ENCODE measurements around the gene APOBEC3G.

APOBEC3G gene

GRCh38 chr22:39125622-39126021, 48.5 kb downstream of the APOBEC3G start:
- Histone ChIP-seq H3K4me3 (replicated peaks; ENCODE audit: insufficient read depth, low read length) (no peak overlapping the region), H3K27me3 (ENCODE audit: insufficient read depth, poor library complexity, severe bottlenecking) (no peaks in the 10 kb centered on the region), H3K27ac (replicated peaks) (no peak overlapping the region)
- no peak for TF ChIP-seq POLR2AphosphoS5 (IDR thresholded peaks at IDR 0.05; ENCODE audit: low read depth)
- no peak for TF ChIP-seq GABPA (IDR thresholded peaks at IDR 0.05; ENCODE audit: low read depth)
- TF ChIP-seq CTCF (IDR thresholded peaks at IDR 0.05; ENCODE audit: insufficient read depth, low read length), result no peak
- no peak for TF ChIP-seq SPI1 (IDR thresholded peaks at IDR 0.05; ENCODE audit: borderline replicate concordance, low read depth)
- TF ChIP-seq, protein P1, sequence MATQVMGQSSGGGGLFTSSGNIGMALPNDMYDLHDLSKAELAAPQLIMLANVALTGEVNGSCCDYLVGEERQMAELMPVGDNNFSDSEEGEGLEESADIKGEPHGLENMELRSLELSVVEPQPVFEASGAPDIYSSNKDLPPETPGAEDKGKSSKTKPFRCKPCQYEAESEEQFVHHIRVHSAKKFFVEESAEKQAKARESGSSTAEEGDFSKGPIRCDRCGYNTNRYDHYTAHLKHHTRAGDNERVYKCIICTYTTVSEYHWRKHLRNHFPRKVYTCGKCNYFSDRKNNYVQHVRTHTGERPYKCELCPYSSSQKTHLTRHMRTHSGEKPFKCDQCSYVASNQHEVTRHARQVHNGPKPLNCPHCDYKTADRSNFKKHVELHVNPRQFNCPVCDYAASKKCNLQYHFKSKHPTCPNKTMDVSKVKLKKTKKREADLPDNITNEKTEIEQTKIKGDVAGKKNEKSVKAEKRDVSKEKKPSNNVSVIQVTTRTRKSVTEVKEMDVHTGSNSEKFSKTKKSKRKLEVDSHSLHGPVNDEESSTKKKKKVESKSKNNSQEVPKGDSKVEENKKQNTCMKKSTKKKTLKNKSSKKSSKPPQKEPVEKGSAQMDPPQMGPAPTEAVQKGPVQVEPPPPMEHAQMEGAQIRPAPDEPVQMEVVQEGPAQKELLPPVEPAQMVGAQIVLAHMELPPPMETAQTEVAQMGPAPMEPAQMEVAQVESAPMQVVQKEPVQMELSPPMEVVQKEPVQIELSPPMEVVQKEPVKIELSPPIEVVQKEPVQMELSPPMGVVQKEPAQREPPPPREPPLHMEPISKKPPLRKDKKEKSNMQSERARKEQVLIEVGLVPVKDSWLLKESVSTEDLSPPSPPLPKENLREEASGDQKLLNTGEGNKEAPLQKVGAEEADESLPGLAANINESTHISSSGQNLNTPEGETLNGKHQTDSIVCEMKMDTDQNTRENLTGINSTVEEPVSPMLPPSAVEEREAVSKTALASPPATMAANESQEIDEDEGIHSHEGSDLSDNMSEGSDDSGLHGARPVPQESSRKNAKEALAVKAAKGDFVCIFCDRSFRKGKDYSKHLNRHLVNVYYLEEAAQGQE (IDR thresholded peaks at IDR 0.05; ENCODE audit: insufficient replicate concordance, low read depth), result no peak
- no peak for DNase-seq (ENCODE audit: low read depth in 1 of 2, low spot score in 1 of 2)

DNA sequence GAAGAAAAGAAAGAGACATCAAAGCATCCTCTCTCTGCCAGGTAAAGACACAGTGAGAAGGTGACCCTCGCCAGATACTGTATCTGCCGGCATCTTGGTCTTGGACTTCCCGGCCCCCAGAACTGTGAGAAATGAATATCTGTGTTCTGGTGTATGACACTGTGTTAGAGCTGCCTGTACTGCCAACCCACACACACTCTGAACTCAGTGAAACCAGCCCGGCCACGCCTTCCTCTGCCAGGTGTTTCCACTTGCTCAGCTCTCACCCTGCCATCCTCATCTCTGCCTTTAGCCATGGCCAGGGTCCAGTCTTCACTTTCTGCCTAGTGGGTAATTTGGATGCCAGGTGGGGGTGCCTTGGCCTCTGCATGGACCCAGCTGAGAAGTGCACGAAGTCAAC, 51.4 kb downstream of the APOBEC3G start:
- Histone ChIP-seq H3K27ac (replicated peaks) (no peak overlapping the region), H3K27me3 (ENCODE audit: insufficient read depth, poor library complexity, severe bottlenecking) (no peaks in the 10 kb centered on the region), H3K4me3 (replicated peaks; ENCODE audit: insufficient read depth, low read length) (no peak overlapping the region)
- DNase-seq (ENCODE audit: low read depth in 1 of 2, low spot score in 1 of 2), result no peak
- TF ChIP-seq, protein P1 (IDR thresholded peaks at IDR 0.05; ENCODE audit: insufficient replicate concordance, low read depth), result no peak
- TF ChIP-seq GABPA (IDR thresholded peaks at IDR 0.05; ENCODE audit: low read depth), result no peak
- TF ChIP-seq CTCF (IDR thresholded peaks at IDR 0.05; ENCODE audit: insufficient read depth, low read length), result no peak
- no peak for TF ChIP-seq SPI1 (IDR thresholded peaks at IDR 0.05; ENCODE audit: borderline replicate concordance, low read depth)
- TF ChIP-seq POLR2AphosphoS5 (IDR thresholded peaks at IDR 0.05; ENCODE audit: low read depth), result no peak

DNA sequence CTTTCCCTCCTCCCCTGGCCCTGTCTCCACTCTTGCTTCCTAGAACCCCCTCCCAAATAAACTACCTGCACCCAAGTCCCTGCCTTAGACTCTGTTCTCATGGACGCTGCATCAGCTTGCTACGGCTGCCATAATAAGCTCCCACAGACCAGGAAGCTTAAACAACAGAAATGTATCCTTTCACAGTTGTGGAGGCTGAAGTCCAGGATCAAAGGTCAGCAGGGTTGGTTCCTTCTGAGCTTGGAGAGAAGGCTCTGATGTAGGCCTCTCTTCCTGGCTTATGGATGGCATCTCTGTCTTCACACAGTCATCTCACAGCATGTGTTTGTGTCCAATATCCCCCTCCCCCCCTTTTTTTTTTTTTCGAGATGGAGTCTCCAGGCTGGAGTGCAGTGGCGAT, 52.0 kb downstream of the APOBEC3G start:
- Histone ChIP-seq H3K4me3 (replicated peaks; ENCODE audit: insufficient read depth, low read length) (no peak overlapping the region), H3K27me3 (ENCODE audit: insufficient read depth, poor library complexity, severe bottlenecking) (no peaks in the 10 kb centered on the region), H3K27ac (replicated peaks) (no peak overlapping the region)
- no peak for DNase-seq (ENCODE audit: low read depth in 1 of 2, low spot score in 1 of 2)
- TF ChIP-seq GABPA (IDR thresholded peaks at IDR 0.05; ENCODE audit: low read depth) (no peak), POLR2AphosphoS5 (IDR thresholded peaks at IDR 0.05; ENCODE audit: low read depth) (no peak), SPI1 (IDR thresholded peaks at IDR 0.05; ENCODE audit: borderline replicate concordance, low read depth) (no peak), CTCF (IDR thresholded peaks at IDR 0.05; ENCODE audit: insufficient read depth, low read length) (no peak)
- TF ChIP-seq, protein P1 (IDR thresholded peaks at IDR 0.05; ENCODE audit: insufficient replicate concordance, low read depth), result no peak

Measured in HL-60 (cell line).